ENCODE results near the gene F12.
"Not testable (repeated sequence)": the region's sequence is repeated elsewhere in the genome, so short reads cannot be mapped to it uniquely, and the experiment has no call there.

F12 gene

GRCh38 chr5:177364159-177364962, 45.0 kb downstream of the F12 start:
- Histone ChIP-seq H3K4me3 (no peak overlapping the region), H3K27ac (peak overlapping the region in 2 of 21 experiments; percentile 25 to 50)

- Histone ChIP-seq H3K27ac (peak overlapping the region in 8 of 21 experiments; percentile 34 to 86 (median 65)), H3K4me3 (peak overlapping the region in 4 of 7 experiments; percentile 20 to 48 (median 36))
These were observed 45.8 kb downstream of the F12 start for GRCh38 chr5:177363565-177363964.

- Histone ChIP-seq H3K27ac (peak overlapping the region in 20 of 21 experiments; percentile 12 to 86 (median 66)), H3K4me3 (peak overlapping the region; percentile 20 to 48 (median 34))
These were observed 46.5 kb downstream of the F12 start for GRCh38 chr5:177362610-177363507.

- Histone ChIP-seq H3K4me3 (peak overlapping the region in 2 of 7 experiments; percentile 44 to 48), H3K27ac (peak overlapping the region in 16 of 21 experiments; percentile 17 to 86 (median 68))
These were observed 47.1 kb downstream of the F12 start for GRCh38 chr5:177362292-177362609.

- peak overlapping the region in 16 of 21 experiments; percentile 17 to 86 (median 68) for H3K27ac ChIP-seq
- no peak overlapping the region for H3K4me3 ChIP-seq
These were observed 47.7 kb downstream of the F12 start for GRCh38 chr5:177361418-177362291.

GRCh38 chr5:177360740-177361139, 48.6 kb downstream of the F12 start:
- peak overlapping the region in 1 of 21 experiments; percentile 18 for H3K27ac ChIP-seq
- H3K4me3 ChIP-seq, result not testable (repeated sequence)

- no peak overlapping the region for H3K4me3 ChIP-seq
- no peak overlapping the region for H3K27ac ChIP-seq
These were observed 49.5 kb downstream of the F12 start for GRCh38 chr5:177359860-177360259.

GRCh38 chr5:177359451-177359851, 49.9 kb downstream of the F12 start:
- peak overlapping the region in 3 of 21 experiments; percentile 81 to 96 (median 81) for H3K27ac ChIP-seq
- H3K4me3 ChIP-seq, result peak overlapping the region in 1 of 7 experiments; percentile 55

- Histone ChIP-seq H3K4me3 (peak overlapping the region; percentile 39 to 55 (median 43)), H3K27ac (peak overlapping the region in 20 of 21 experiments; percentile 36 to 97 (median 81))
These were observed 51.0 kb downstream of the F12 start for GRCh38 chr5:177358370-177358819.

- peak within 1 kb of the TSS in 20 of 21 experiments; percentile 36 to 97 (median 81) for H3K27ac ChIP-seq
- H3K4me3 ChIP-seq, result peak within 1 kb of the TSS; percentile 39 to 55 (median 43)
These were observed 51.7 kb downstream of the F12 start, which contains the start of gene RGS14 for GRCh38 chr5:177357459-177358351. Gene RGS14, plus strand, starts transcription at chr5:177357924. Its CDS starts 101 bp downstream, at chr5:177358025.

- Histone ChIP-seq H3K27ac (peak overlapping the region in 13 of 21 experiments; percentile 6 to 97 (median 81)), H3K4me3 (no peak overlapping the region)
These were observed 52.3 kb downstream of the F12 start for GRCh38 chr5:177357146-177357458.

GRCh38 chr5:177356746-177357145, 52.6 kb downstream of the F12 start:
- no peak overlapping the region for H3K4me3 ChIP-seq
- peak overlapping the region in 7 of 21 experiments; percentile 8 to 97 (median 88) for H3K27ac ChIP-seq

GRCh38 chr5:177355868-177356168, 53.5 kb downstream of the F12 start:
- no peak overlapping the region for H3K27ac ChIP-seq
- no peak overlapping the region for H3K4me3 ChIP-seq

- Histone ChIP-seq H3K4me3 (no peak overlapping the region), H3K27ac (no peak overlapping the region)
These were observed 54.0 kb downstream of the F12 start for GRCh38 chr5:177355162-177355867.

GRCh38 chr5:177354711-177355110, 54.7 kb downstream of the F12 start:
- H3K4me3 ChIP-seq, result no peak overlapping the region
- H3K27ac ChIP-seq, result no peak overlapping the region

GRCh38 chr5:177354256-177354655, 55.1 kb downstream of the F12 start:
- Histone ChIP-seq H3K4me3 (no peak overlapping the region), H3K27ac (no peak overlapping the region)

GRCh38 chr5:177353093-177353492, 56.3 kb downstream of the F12 start:
- H3K27ac ChIP-seq, result peak overlapping the region in 1 of 21 experiments; percentile 97
- H3K4me3 ChIP-seq, result no peak overlapping the region
